Measurements from ENCODE around the gene GOLGA6B. TPM values are rescaled to one million over a fixed set of nuclear protein-coding genes. Genes with fewer than 3 reads are reported as not detected.
"Not testable (repeated sequence)": the region's sequence is repeated elsewhere in the genome, so short reads cannot be mapped to it uniquely, and the experiment has no call there.

Gene GOLGA6B
- total RNA-seq, 1 donor from 2014 or later: not detected

GRCh38 chr15:72656014-72656413 is 1.5 kb downstream of the GOLGA6B start:
- DNase-seq (ENCODE audit: low spot score); H3K27me3 Mint-ChIP-seq (ENCODE audit: unreplicated experiment); H3K9me3 Mint-ChIP-seq (ENCODE audit: unreplicated experiment); H3K36me3 Mint-ChIP-seq (ENCODE audit: low read depth, unreplicated experiment); H3K4me1 Mint-ChIP-seq (ENCODE audit: unreplicated experiment); H3K27ac Mint-ChIP-seq (ENCODE audit: unreplicated experiment); H3K4me3 Mint-ChIP-seq (ENCODE audit: unreplicated experiment): not testable (repeated sequence)

GRCh38 chr15:72661081-72661480 is 6.6 kb downstream of the GOLGA6B start:
- not testable (repeated sequence) for H3K4me1 Mint-ChIP-seq (ENCODE audit: unreplicated experiment); H3K9me3 Mint-ChIP-seq (ENCODE audit: unreplicated experiment); H3K4me3 Mint-ChIP-seq (ENCODE audit: unreplicated experiment); H3K36me3 Mint-ChIP-seq (ENCODE audit: low read depth, unreplicated experiment); H3K27ac Mint-ChIP-seq (ENCODE audit: unreplicated experiment); H3K27me3 Mint-ChIP-seq (ENCODE audit: unreplicated experiment); DNase-seq (ENCODE audit: low spot score)

GRCh38 chr15:72663931-72664330 is 9.4 kb downstream of the GOLGA6B start:
- DNase-seq (ENCODE audit: low spot score); H3K4me3 Mint-ChIP-seq (ENCODE audit: unreplicated experiment); H3K9me3 Mint-ChIP-seq (ENCODE audit: unreplicated experiment); H3K27me3 Mint-ChIP-seq (ENCODE audit: unreplicated experiment); H3K36me3 Mint-ChIP-seq (ENCODE audit: low read depth, unreplicated experiment); H3K27ac Mint-ChIP-seq (ENCODE audit: unreplicated experiment); H3K4me1 Mint-ChIP-seq (ENCODE audit: unreplicated experiment): not testable (repeated sequence)

GRCh38 chr15:72665706-72666105 is 11.2 kb downstream of the GOLGA6B start:
- H3K36me3 Mint-ChIP-seq (ENCODE audit: low read depth, unreplicated experiment); H3K4me3 Mint-ChIP-seq (ENCODE audit: unreplicated experiment); H3K27me3 Mint-ChIP-seq (ENCODE audit: unreplicated experiment); DNase-seq (ENCODE audit: low spot score); H3K4me1 Mint-ChIP-seq (ENCODE audit: unreplicated experiment); H3K27ac Mint-ChIP-seq (ENCODE audit: unreplicated experiment); H3K9me3 Mint-ChIP-seq (ENCODE audit: unreplicated experiment): not testable (repeated sequence)

- not testable (repeated sequence) for H3K36me3 Mint-ChIP-seq (ENCODE audit: low read depth, unreplicated experiment); H3K9me3 Mint-ChIP-seq (ENCODE audit: unreplicated experiment); H3K4me3 Mint-ChIP-seq (ENCODE audit: unreplicated experiment); H3K4me1 Mint-ChIP-seq (ENCODE audit: unreplicated experiment); H3K27me3 Mint-ChIP-seq (ENCODE audit: unreplicated experiment); DNase-seq (ENCODE audit: low spot score); H3K27ac Mint-ChIP-seq (ENCODE audit: unreplicated experiment)
Measured at GRCh38 chr15:72669803-72670202, 15.3 kb downstream of the GOLGA6B start.

GRCh38 chr15:72670656-72671352 is 16.3 kb downstream of the GOLGA6B start:
- H3K9me3 Mint-ChIP-seq (ENCODE audit: unreplicated experiment); H3K27me3 Mint-ChIP-seq (ENCODE audit: unreplicated experiment); H3K36me3 Mint-ChIP-seq (ENCODE audit: low read depth, unreplicated experiment); H3K27ac Mint-ChIP-seq (ENCODE audit: unreplicated experiment); H3K4me1 Mint-ChIP-seq (ENCODE audit: unreplicated experiment): not testable (repeated sequence)
- TF ChIP-seq CTCF (IDR thresholded peaks at IDR 0.05; ENCODE audit: unreplicated experiment): peak; percentile 82
- peak; percentile 91 for DNase-seq (ENCODE audit: low spot score)
- peak overlapping the region; percentile 81 for H3K4me3 Mint-ChIP-seq (ENCODE audit: unreplicated experiment)

GRCh38 chr15:72671525-72671924 is 17.0 kb downstream of the GOLGA6B start:
- Mint-ChIP-seq H3K36me3 (ENCODE audit: low read depth, unreplicated experiment) (no peaks in the 10 kb centered on the region), H3K4me1 (ENCODE audit: unreplicated experiment) (peaks cover 9% of the 10 kb centered on the region), H3K9me3 (ENCODE audit: unreplicated experiment) (no peaks in the 10 kb centered on the region), H3K4me3 (ENCODE audit: unreplicated experiment) (no peak overlapping the region), H3K27ac (ENCODE audit: unreplicated experiment) (no peak overlapping the region), H3K27me3 (ENCODE audit: unreplicated experiment) (peaks cover 1% of the 10 kb centered on the region)
- no peak for TF ChIP-seq CTCF (IDR thresholded peaks at IDR 0.05; ENCODE audit: unreplicated experiment)
- no peak for DNase-seq (ENCODE audit: low spot score)
